ENCODE results near the gene CORO7.

CORO7 gene

GRCh38 chr16:4381935-4382794, 34.2 kb downstream of the CORO7 start:
- no peak for DNase-seq

- DNase-seq, result no peak
These were observed 35.1 kb downstream of the CORO7 start for GRCh38 chr16:4381072-4381934.

- no peak for DNase-seq
These were observed 36.0 kb downstream of the CORO7 start for GRCh38 chr16:4380119-4381063.

GRCh38 chr16:4378999-4379690, 37.3 kb downstream of the CORO7 start:
- no peak for DNase-seq

- no peak for DNase-seq
These were observed 38.2 kb downstream of the CORO7 start for GRCh38 chr16:4378161-4378666.

- no peak for DNase-seq
These were observed 38.7 kb downstream of the CORO7 start for GRCh38 chr16:4377573-4378154.

GRCh38 chr16:4376893-4377572, 39.4 kb downstream of the CORO7 start:
- DNase-seq, result no peak

GRCh38 chr16:4376126-4376892, 40.1 kb downstream of the CORO7 start:
- DNase-seq, result peak; percentile 29

GRCh38 chr16:4375717-4376116, 40.7 kb downstream of the CORO7 start:
- DNase-seq, result no peak

GRCh38 chr16:4373909-4374742, 42.3 kb downstream of the CORO7 start:
- no peak for DNase-seq

- DNase-seq, result peak; percentile 69
These were observed 43.0 kb downstream of the CORO7 start for GRCh38 chr16:4373356-4373908.

GRCh38 chr16:4372578-4373355, 43.6 kb downstream of the CORO7 start:
- DNase-seq, result peak; percentile 93

GRCh38 chr16:4372001-4372577, 44.3 kb downstream of the CORO7 start:
- DNase-seq, result no peak

- DNase-seq, result peak; percentile 51
These were observed 44.9 kb downstream of the CORO7 start, which contains the start of gene VASN for GRCh38 chr16:4371357-4372000. TSS of gene VASN (plus strand) at chr16:4371848. CDS start at chr16:4380878, 9,030 bp downstream.

GRCh38 chr16:4370570-4371356, 45.6 kb downstream of the CORO7 start:
- no peak for DNase-seq

- DNase-seq, result no peak
These were observed 46.2 kb downstream of the CORO7 start for GRCh38 chr16:4370151-4370550.

All from NCI-H2029 (cell line).